BE2C (cell line): ENCODE results near the gene SND1.

ENCODE experiments used
- DNase-seq: peaks from one replicate; pipeline ENCODE4 v3.0.0-alpha.2; 2020
- H3K27me3 ChIP-seq: fragments of 250-450 bp; sonication (Bioruptor Pico); 2 replicates; pipeline ENCODE4 v1.5.1; 2020; ENCODE audit warnings: mild to moderate bottlenecking
- H3K36me3 ChIP-seq: fragments of 250-450 bp; sonication (Bioruptor Pico); 2 replicates; pipeline ENCODE4 v1.5.1; 2020; ENCODE audit warnings: mild to moderate bottlenecking
- H3K4me1 ChIP-seq: fragments of 250-450 bp; sonication (Bioruptor Pico); 2 replicates; pipeline ENCODE4 v1.5.1; 2020
- H3K4me3 ChIP-seq: 2 replicates; pipeline ENCODE4 v1.5.1; 2011; ENCODE audit warnings: low read depth, low read length
- H3K9me3 ChIP-seq: fragments of 250-450 bp; sonication (Bioruptor Pico); 2 replicates; pipeline ENCODE4 v1.5.1; 2020
- TF ChIP-seq, protein P1 (sequence below): IDR thresholded peaks from 2 replicates; pipeline ENCODE4 v1.5.1; 2012; ENCODE audit warnings: mild to moderate bottlenecking, low read depth, low read length

Gene SND1

DNA sequence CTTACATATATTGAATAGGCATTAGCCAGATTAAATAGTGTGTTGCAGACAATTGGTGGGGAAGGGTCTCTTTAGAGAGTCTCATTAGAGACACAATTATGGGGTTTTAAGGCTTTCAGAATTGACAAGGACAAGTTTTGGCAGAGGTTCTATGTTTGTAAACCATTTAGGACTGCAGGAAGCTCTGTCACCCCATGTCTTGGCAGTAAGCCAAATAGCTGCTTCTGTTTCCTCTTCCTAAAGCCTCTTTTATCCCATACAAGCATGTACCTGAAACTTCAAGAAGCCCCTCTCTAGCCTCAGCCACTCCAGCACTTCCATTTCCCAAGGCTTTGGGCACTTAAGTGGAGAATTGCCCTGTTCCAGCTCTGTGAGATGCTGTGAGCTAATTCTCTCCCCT, 401.0 kb downstream of the SND1 start:
- no peaks in the 10 kb centered on the region for H3K36me3 ChIP-seq
- H3K4me1 ChIP-seq: peaks cover 32% of the 10 kb centered on the region
- H3K9me3 ChIP-seq: no peaks in the 10 kb centered on the region
- DNase-seq: peak; percentile 51
- no peaks in the 10 kb centered on the region for H3K27me3 ChIP-seq
- TF ChIP-seq, protein P1, sequence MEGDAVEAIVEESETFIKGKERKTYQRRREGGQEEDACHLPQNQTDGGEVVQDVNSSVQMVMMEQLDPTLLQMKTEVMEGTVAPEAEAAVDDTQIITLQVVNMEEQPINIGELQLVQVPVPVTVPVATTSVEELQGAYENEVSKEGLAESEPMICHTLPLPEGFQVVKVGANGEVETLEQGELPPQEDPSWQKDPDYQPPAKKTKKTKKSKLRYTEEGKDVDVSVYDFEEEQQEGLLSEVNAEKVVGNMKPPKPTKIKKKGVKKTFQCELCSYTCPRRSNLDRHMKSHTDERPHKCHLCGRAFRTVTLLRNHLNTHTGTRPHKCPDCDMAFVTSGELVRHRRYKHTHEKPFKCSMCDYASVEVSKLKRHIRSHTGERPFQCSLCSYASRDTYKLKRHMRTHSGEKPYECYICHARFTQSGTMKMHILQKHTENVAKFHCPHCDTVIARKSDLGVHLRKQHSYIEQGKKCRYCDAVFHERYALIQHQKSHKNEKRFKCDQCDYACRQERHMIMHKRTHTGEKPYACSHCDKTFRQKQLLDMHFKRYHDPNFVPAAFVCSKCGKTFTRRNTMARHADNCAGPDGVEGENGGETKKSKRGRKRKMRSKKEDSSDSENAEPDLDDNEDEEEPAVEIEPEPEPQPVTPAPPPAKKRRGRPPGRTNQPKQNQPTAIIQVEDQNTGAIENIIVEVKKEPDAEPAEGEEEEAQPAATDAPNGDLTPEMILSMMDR: no peak
- no peak overlapping the region for H3K4me3 ChIP-seq

DNA sequence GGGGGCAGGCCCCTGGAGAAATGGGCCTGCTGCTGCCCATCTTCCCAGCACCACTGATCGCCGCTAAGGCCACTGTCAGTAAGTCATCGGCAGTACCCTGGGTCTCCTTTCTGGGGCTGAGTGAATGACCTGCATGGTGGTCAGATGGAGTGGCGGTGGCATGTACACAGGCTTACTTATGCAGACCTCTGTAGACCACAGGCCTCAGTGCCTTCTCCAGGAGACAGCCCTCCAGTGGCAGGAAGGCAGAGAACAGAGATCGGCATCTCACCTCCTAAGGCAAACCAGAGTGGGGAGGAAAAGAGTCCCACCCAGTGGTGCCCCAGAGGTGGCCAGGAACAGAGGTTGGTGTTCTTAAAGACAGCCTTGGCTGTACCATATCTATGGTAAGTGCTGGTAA, 402.0 kb downstream of the SND1 start:
- H3K36me3 ChIP-seq: no peaks in the 10 kb centered on the region
- no peak overlapping the region for H3K4me3 ChIP-seq
- DNase-seq: no peak
- H3K27me3 ChIP-seq: no peaks in the 10 kb centered on the region
- no peaks in the 10 kb centered on the region for H3K9me3 ChIP-seq
- TF ChIP-seq, protein P1: peak; percentile 10; the same call in 1 of the 2 replicates
- peaks cover 32% of the 10 kb centered on the region for H3K4me1 ChIP-seq

DNA sequence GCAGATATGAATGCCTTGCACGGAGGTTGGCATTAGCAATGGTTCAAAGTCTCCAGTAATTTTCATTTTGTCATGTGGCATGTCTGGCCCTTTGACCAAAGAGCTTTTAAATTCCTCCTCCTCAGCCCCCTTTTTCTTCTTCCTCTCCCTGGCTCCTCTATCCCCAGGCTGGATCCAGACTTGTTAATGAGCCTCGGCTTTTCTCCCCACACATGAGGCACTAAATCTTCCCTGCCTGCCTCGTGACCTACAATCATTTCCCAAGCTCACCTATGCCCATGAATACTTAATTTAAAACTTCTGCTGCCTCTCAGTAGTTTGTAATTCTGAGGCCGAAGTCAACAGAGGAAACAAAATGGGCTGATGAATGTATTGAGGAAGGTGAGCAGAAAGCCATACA, 402.5 kb downstream of the SND1 start:
- DNase-seq: no peak
- TF ChIP-seq, protein P1: no peak
- H3K9me3 ChIP-seq: no peaks in the 10 kb centered on the region
- no peaks in the 10 kb centered on the region for H3K27me3 ChIP-seq
- H3K4me3 ChIP-seq: no peak overlapping the region
- H3K36me3 ChIP-seq: no peaks in the 10 kb centered on the region
- H3K4me1 ChIP-seq: peaks cover 32% of the 10 kb centered on the region

DNA sequence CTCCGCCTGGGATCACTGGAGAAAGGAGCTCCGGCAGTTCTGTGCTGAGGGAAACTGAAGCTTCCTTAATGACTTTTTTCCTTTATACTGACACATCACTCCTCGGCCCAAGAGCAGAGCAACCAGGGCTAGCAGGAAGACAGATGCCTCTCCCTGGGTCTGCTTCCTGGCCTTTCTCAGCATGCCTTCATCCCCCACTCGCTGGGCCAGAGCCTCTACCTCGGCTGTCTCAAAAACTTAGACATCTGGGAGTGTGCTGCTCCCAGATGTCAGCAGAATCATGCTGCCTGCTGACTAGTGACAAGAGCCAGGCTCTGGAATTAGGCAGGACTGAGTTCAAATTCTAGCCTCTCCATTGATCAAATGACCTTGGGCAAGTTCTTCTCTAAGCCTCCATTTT, 403.6 kb downstream of the SND1 start:
- H3K4me1 ChIP-seq: peaks cover 32% of the 10 kb centered on the region
- DNase-seq: peak; percentile 58

DNA sequence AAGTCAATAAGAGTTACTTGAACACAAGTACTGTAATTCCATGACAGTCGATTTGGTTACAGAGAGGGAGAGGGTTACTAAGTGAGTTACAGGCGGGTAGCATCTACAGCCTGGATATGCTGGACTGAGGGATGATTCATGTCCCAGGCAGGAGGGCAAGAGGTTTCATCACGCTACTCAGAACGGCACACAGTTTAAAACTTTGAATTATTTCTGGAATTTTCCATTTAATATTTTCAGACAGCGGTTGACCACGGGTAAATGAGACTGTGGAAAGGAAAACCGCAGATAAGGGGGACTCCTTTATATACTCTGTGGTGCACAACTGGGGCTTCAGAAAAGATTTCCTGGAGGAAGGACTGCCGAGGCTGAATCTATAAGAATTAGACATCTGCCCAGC, 404.9 kb downstream of the SND1 start:
- Histone ChIP-seq H3K36me3 (no peaks in the 10 kb centered on the region), H3K27me3 (no peaks in the 10 kb centered on the region), H3K4me1 (peaks cover 26% of the 10 kb centered on the region), H3K4me3 (no peak overlapping the region), H3K9me3 (no peaks in the 10 kb centered on the region)
- TF ChIP-seq, protein P1: no peak
- no peak for DNase-seq

More for the DNA sequence above, 403.6 kb downstream of the SND1 start:
- Histone ChIP-seq H3K36me3 (no peaks in the 10 kb centered on the region), H3K9me3 (no peaks in the 10 kb centered on the region), H3K27me3 (no peaks in the 10 kb centered on the region), H3K4me3 (no peak overlapping the region)
- TF ChIP-seq, protein P1: no peak

DNA sequence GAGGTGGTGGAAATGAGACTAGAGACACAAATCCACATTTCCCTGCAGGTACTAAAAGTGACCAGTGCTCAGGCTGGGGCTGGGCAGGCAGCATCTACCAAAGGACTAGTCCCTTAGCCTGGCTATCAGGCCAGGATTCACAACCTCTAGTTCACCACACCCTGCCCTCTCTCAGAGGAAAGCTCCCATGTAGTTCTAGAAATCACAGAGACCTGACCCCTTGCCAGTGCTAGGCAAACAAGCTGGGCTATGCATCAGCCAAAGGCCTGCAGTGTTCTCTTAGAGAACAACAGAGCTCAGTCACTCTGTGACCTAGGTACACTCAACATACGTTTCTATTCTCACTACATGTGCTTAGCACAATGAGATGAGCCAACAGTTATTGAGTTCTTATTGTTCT, 405.9 kb downstream of the SND1 start:
- H3K27me3 ChIP-seq: no peaks in the 10 kb centered on the region
- no peak overlapping the region for H3K4me3 ChIP-seq
- TF ChIP-seq, protein P1: no peak
- no peaks in the 10 kb centered on the region for H3K9me3 ChIP-seq
- peaks cover 16% of the 10 kb centered on the region for H3K4me1 ChIP-seq
- H3K36me3 ChIP-seq: no peaks in the 10 kb centered on the region
- no peak for DNase-seq
